CD4-positive, alpha-beta T cell (primary cell): ENCODE measurements around the gene GULP1. TPM values are rescaled to one million over a fixed set of nuclear protein-coding genes. Genes with fewer than 3 reads are reported as not detected.

Experiments
- ATAC-seq: fragments of 200-7000 bp; cut with Tn5 transposase; one replicate; pipeline ENCODE4 v1.10.0; 2022; ENCODE audit warnings: mild to moderate bottlenecking; ENCODE audit not compliant: poor library complexity
- CTCF ChIA-PET: fragments of 350-600 bp; sonication (Branson Sonifier 250); formaldehyde crosslinking; loops from one replicate; lab custom pipeline; 2021; ENCODE audit warnings: antibody characterized with exemption, inconsistent platforms; lab: Charles Lee
- POLR2A ChIA-PET: fragments of 350-600 bp; sonication (Branson Sonifier 250); formaldehyde crosslinking; loops from one replicate; lab custom pipeline; 2021; ENCODE audit warnings: antibody characterized with exemption, inconsistent platforms; lab: Charles Lee
- DNase-seq, 14 experiments: peaks; one replicate each; pipeline ENCODE4 v3.0.0-alpha.2; 2013 to 2020; ENCODE audit warnings: mixed read lengths in 2 of 14
- H3K27ac ChIP-seq, 2 donors: one replicate each; pipeline versions ENCODE4 v1.5.1 to v1.7.0; 2013; ENCODE audit warnings: low read length in 2 of 2, low read depth in 1 of 2, mild to moderate bottlenecking in 1 of 2
- H3K27me3 ChIP-seq, 2 experiments: 1 replicate in 1 of 2; 2 replicates in 1 of 2; pipeline versions ENCODE4 v1.6.1 to v1.7.0; 2013; ENCODE audit warnings: low read length in 2 of 2, control low read depth in 1 of 2, mild to moderate bottlenecking in 1 of 2, moderate library complexity in 1 of 2; ENCODE audit not compliant: insufficient read depth in 2 of 2, control insufficient read depth in 1 of 2
- H3K36me3 ChIP-seq: one replicate; pipeline ENCODE4 v1.6.1; 2013; ENCODE audit warnings: low read length, control low read depth; ENCODE audit not compliant: insufficient read depth
- H3K4me1 ChIP-seq: one replicate; pipeline ENCODE4 v1.6.1; 2013; ENCODE audit warnings: low read length, control low read depth; ENCODE audit not compliant: insufficient read depth
- H3K4me3 ChIP-seq: one replicate; pipeline ENCODE4 v1.5.1; 2013; ENCODE audit warnings: mild to moderate bottlenecking, low read length, moderate library complexity
- H3K9me3 ChIP-seq, 2 experiments: 1 replicate in 1 of 2; 2 replicates in 1 of 2; pipeline versions ENCODE4 v1.6.1 to v1.7.0; 2013; ENCODE audit warnings: low read length in 2 of 2, mild to moderate bottlenecking in 2 of 2, control low read depth in 1 of 2, moderate library complexity in 1 of 2; ENCODE audit not compliant: control insufficient read depth in 1 of 2, insufficient read depth in 1 of 2
- H3K27ac Mint-ChIP-seq: one replicate; pipeline ENCODE4 v1.8.0; 2020; ENCODE audit warnings: mixed read lengths
- H3K27me3 Mint-ChIP-seq: one replicate; pipeline ENCODE4 v1.8.0; 2021; ENCODE audit warnings: mixed read lengths
- H3K36me3 Mint-ChIP-seq: one replicate; pipeline ENCODE4 v1.8.0; 2021; ENCODE audit warnings: low read depth, mixed read lengths
- H3K4me1 Mint-ChIP-seq: one replicate; pipeline ENCODE4 v1.8.0; 2021; ENCODE audit warnings: low read depth, mixed read lengths
- H3K4me3 Mint-ChIP-seq: one replicate; pipeline ENCODE4 v1.8.0; 2020; ENCODE audit warnings: mild to moderate bottlenecking, mixed read lengths
- H3K9me3 Mint-ChIP-seq: one replicate; pipeline ENCODE4 v1.8.0; 2020; ENCODE audit warnings: mixed read lengths
- CTCF ChIP-seq: fragments of 200-600 bp; IDR thresholded peaks from one replicate; pipeline ENCODE4 v1.8.0; 2022; ENCODE audit warnings: antibody characterized with exemption, mild to moderate bottlenecking
- intact Hi-C, 2 experiments: fragments of 100-400 bp; cut with DNase I in 1 of 2; cut with micrococcal nuclease in 1 of 2; formaldehyde crosslinking; loops; one replicate each; pipeline versions ENCODE4 v1.15.1 to v1.9.0; 2023 to 2025; cut with DNase I, micrococcal nuclease
- total RNA-seq, 174 experiments: library from RNA in 2 of 174; stranded (reverse) in 2 of 174; gene quantifications; one replicate each; pipeline ENCODE4 v1.2.3 and lab custom pipeline; 2021 to 2026

Gene GULP1
- total RNA-seq, 2 experiments from 2014 or later, result not detected

GRCh38 chr2:188406414-188406813, 114.7 kb downstream of the GULP1 start:
- Histone ChIP-seq H3K36me3 (no peaks in the 10 kb centered on the region), H3K4me1 (no peaks in the 10 kb centered on the region), H3K27me3 (no peaks in the 10 kb centered on the region), H3K27ac (no peak overlapping the region), H3K9me3 (peaks cover 13 to 19% of the 10 kb centered on the region in 2 experiments), H3K4me3 (no peak overlapping the region)
- CTCF ChIA-PET, result no interaction called here
- peaks cover 3% of the 10 kb centered on the region for H3K9me3 Mint-ChIP-seq
- POLR2A ChIA-PET, result no interaction called here
- no peaks in the 10 kb centered on the region for H3K4me1 Mint-ChIP-seq
- intact Hi-C loops, result no loop called here
- no peak for ATAC-seq
- no peak for TF ChIP-seq CTCF
- no peak for DNase-seq
- no peaks in the 10 kb centered on the region for H3K27me3 Mint-ChIP-seq
- H3K4me3 Mint-ChIP-seq, result no peak overlapping the region
- H3K36me3 Mint-ChIP-seq, result no peaks in the 10 kb centered on the region
- H3K27ac Mint-ChIP-seq, result no peak overlapping the region

GRCh38 chr2:188410504-188411235, 119.0 kb downstream of the GULP1 start:
- Histone ChIP-seq H3K4me3 (no peak overlapping the region), H3K27me3 (no peaks in the 10 kb centered on the region), H3K9me3 (peaks cover 0 to 8% of the 10 kb centered on the region in 2 experiments), H3K27ac (no peak overlapping the region), H3K4me1 (no peaks in the 10 kb centered on the region), H3K36me3 (no peaks in the 10 kb centered on the region)
- Mint-ChIP-seq H3K27me3 (no peaks in the 10 kb centered on the region), H3K4me1 (no peaks in the 10 kb centered on the region), H3K9me3 (peaks cover 3% of the 10 kb centered on the region), H3K27ac (no peak overlapping the region), H3K36me3 (no peaks in the 10 kb centered on the region), H3K4me3 (no peak overlapping the region)
- no peak for DNase-seq
- ChIA-PET POLR2A (no interaction called here), CTCF (no interaction called here)
- intact Hi-C loops, result no loop called here
- TF ChIP-seq CTCF, result no peak
- ATAC-seq, result no peak

DNA sequence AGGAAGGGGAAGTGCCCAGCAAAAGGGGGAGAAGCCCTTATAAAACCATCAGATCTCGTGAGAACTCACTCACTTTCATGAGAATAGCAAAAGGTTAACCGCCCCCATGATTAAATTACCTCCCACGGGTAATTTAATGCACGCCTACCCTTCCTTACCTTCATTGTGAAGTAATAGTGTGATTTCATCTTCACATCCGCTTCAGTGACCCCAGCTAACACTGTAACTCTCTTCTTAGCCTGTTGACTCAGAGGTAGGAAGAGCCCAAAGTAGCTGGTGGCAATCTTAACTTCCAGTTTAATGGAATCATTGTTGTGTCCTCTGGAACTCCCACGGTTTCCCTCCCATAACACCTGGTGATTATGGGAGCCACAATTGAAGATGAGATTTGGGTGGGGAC, 120.5 kb downstream of the GULP1 start:
- H3K4me1 ChIP-seq, result no peaks in the 10 kb centered on the region
- ATAC-seq (no peak), DNase-seq (no peak)
- Mint-ChIP-seq H3K4me1 (no peaks in the 10 kb centered on the region), H3K36me3 (no peaks in the 10 kb centered on the region), H3K9me3 (no peaks in the 10 kb centered on the region), H3K27me3 (no peaks in the 10 kb centered on the region), H3K27ac (no peak overlapping the region), H3K4me3 (no peak overlapping the region)
- ChIA-PET POLR2A (no interaction called here), CTCF (no interaction called here)
- intact Hi-C loops, result no loop called here
- no peaks in the 10 kb centered on the region for H3K27me3 ChIP-seq
- no peak overlapping the region for H3K27ac ChIP-seq
- no peak overlapping the region for H3K4me3 ChIP-seq
- no peaks in the 10 kb centered on the region for H3K36me3 ChIP-seq
- H3K9me3 ChIP-seq, result peaks cover 0 to 4% of the 10 kb centered on the region in 2 experiments
- no peak for TF ChIP-seq CTCF
